MM.1S (cell line): ENCODE measurements around the gene ITPRIP.

Experiments
- CTCF ChIP-seq: fragments of 300-600 bp; sonication (generic); IDR thresholded peaks from 2 replicates; pipeline ENCODE4 v1.5.1; 2016; ENCODE audit warnings: antibody characterized with exemption, low read length, mixed read lengths
- EZH2 ChIP-seq: fragments of 300-600 bp; sonication (generic); optimal IDR thresholded peaks from 2 replicates; pipeline ENCODE3; 2017; ENCODE audit warnings: low read depth, mild to moderate bottlenecking, antibody characterized with exemption, low read length, mixed read lengths
- EZH2phosphoT487 ChIP-seq: fragments of 300-600 bp; sonication (generic); IDR thresholded peaks from 2 replicates; pipeline ENCODE4 v1.6.1; 2018; ENCODE audit warnings: antibody characterized with exemption, low read length

DNA sequence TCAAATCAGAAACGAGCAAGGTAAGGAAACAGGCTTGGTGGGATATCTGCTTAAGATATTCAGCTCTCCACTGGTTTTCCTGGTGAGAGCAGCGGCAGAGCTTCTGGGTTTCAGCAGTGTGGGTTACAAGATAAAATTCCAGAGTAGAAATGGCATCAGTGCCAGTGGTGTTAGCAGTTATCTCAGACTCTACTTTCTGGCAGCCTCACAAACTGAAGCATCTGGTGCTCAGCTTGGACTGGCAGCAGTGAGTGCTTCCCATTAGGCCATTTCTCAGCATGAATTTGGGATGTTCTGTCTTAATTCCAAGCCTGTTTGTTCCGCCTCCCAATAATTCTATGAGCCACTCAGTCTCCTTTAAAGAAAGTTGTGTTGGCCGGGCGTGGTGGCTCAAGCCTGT lies 76.2 kb downstream of the ITPRIP start:
- TF ChIP-seq CTCF (no peak), EZH2 (no peak), EZH2phosphoT487 (no peak)
